ENCODE data around the gene NR2F2. TPM values are rescaled to one million over a fixed set of nuclear protein-coding genes. Genes with fewer than 3 reads are reported as not detected.
A peak's percentile ranks its signal among the peaks of the same experiment; 100 is the strongest.

NR2F2 gene
- polyA plus RNA-seq, 1 experiment = 63.1 TPM

- Histone ChIP-seq H3K9me3 (ENCODE audit: control insufficient read depth, insufficient read depth, low read length) (no peaks in the 10 kb centered on the region), H3K27ac (ENCODE audit: low read depth, low read length) (peak overlapping the region; percentile 88), H3K4me3 (ENCODE audit: low read depth, low read length) (peak overlapping the region; percentile 75), H3K27me3 (ENCODE audit: control insufficient read depth, insufficient read depth, low read length) (no peaks in the 10 kb centered on the region)
- TF ChIP-seq CTCF (IDR thresholded peaks at IDR 0.05; ENCODE audit: low read depth, low read length) = 0 out of 2 replicates have a peak, but pooled peaks have one; percentile 4
- CTCF ChIA-PET = interaction anchor here (0.6 to 1.4 kb wide), 5 partner anchors 13 to 1990 kb away, joined by 3 to 9 read pairs (median 5); no protein-coding TSS in a partner anchor
- no peak for DNase-seq (ENCODE audit: low read depth, low spot score)
- POLR2A ChIA-PET = interaction anchor here (0.7 to 4.0 kb wide), 6 partner anchors 9 to 1064 kb away, joined by 4 to 38 read pairs (median 6); partner anchors contain the start of gene NR2F2
These were observed 10.4 kb downstream of the NR2F2 start for GRCh38 chr15:96340598-96341512.

GRCh38 chr15:96341513-96342405, 11.3 kb downstream of the NR2F2 start:
- Histone ChIP-seq H3K27ac (ENCODE audit: low read depth, low read length) (peak overlapping the region; percentile 88), H3K27me3 (ENCODE audit: control insufficient read depth, insufficient read depth, low read length) (no peaks in the 10 kb centered on the region), H3K4me3 (ENCODE audit: low read depth, low read length) (peak overlapping the region; percentile 75), H3K9me3 (ENCODE audit: control insufficient read depth, insufficient read depth, low read length) (no peaks in the 10 kb centered on the region)
- POLR2A ChIA-PET = interaction anchor here (0.7 to 4.0 kb wide), 6 partner anchors 8 to 917 kb away, joined by 4 to 38 read pairs (median 6); partner anchors contain the start of gene NR2F2
- no peak for DNase-seq (ENCODE audit: low read depth, low spot score)
- TF ChIP-seq CTCF (IDR thresholded peaks at IDR 0.05; ENCODE audit: low read depth, low read length) = no peak
- CTCF ChIA-PET = interaction anchor here (0.9 to 2.2 kb wide), 4 partner anchors 13 to 1081 kb away, joined by 3 to 9 read pairs (median 6); no protein-coding TSS in a partner anchor

- no peak for TF ChIP-seq CTCF (IDR thresholded peaks at IDR 0.05; ENCODE audit: low read depth, low read length)
- CTCF ChIA-PET = interaction anchor here (1.0 to 2.2 kb wide), 3 partner anchors 13 to 1082 kb away, joined by 3 to 8 read pairs (median 3); no protein-coding TSS in a partner anchor
- POLR2A ChIA-PET = interaction anchor here (1.2 to 4.0 kb wide), 4 partner anchors 9 to 15 kb away, joined by 4 to 38 read pairs (median 20); partner anchors contain the start of gene NR2F2
- peak overlapping the region; percentile 75 for H3K4me3 ChIP-seq (ENCODE audit: low read depth, low read length)
- peak overlapping the region; percentile 88 for H3K27ac ChIP-seq (ENCODE audit: low read depth, low read length)
- H3K27me3 ChIP-seq (ENCODE audit: control insufficient read depth, insufficient read depth, low read length) = no peaks in the 10 kb centered on the region
- DNase-seq (ENCODE audit: low read depth, low spot score) = no peak
- no peaks in the 10 kb centered on the region for H3K9me3 ChIP-seq (ENCODE audit: control insufficient read depth, insufficient read depth, low read length)
These were observed 12.1 kb downstream of the NR2F2 start for GRCh38 chr15:96342406-96343112.

GRCh38 chr15:96343113-96344059, 12.9 kb downstream of the NR2F2 start:
- TF ChIP-seq CTCF (IDR thresholded peaks at IDR 0.05; ENCODE audit: low read depth, low read length) = no peak
- POLR2A ChIA-PET = interaction anchor here (1.6 kb wide), 1 partner anchor 10 kb away, joined by 4 read pairs; no protein-coding TSS in a partner anchor
- H3K9me3 ChIP-seq (ENCODE audit: control insufficient read depth, insufficient read depth, low read length) = no peaks in the 10 kb centered on the region
- no peak for DNase-seq (ENCODE audit: low read depth, low spot score)
- CTCF ChIA-PET = interaction anchor here (1.0 to 4.7 kb wide), 3 partner anchors 13 to 1083 kb away, joined by 3 to 24 read pairs (median 8); no protein-coding TSS in a partner anchor
- H3K4me3 ChIP-seq (ENCODE audit: low read depth, low read length) = peak overlapping the region; percentile 75
- no peaks in the 10 kb centered on the region for H3K27me3 ChIP-seq (ENCODE audit: control insufficient read depth, insufficient read depth, low read length)
- peak overlapping the region; percentile 88 for H3K27ac ChIP-seq (ENCODE audit: low read depth, low read length)
